T-helper 1 cell treated with Interleukin-12 subunit alpha and Interleukin-12 subunit beta and Interleukin-4 antibody, amounts not matched to agents 30 μg/mL and 1 μg/mL, for 36 hours (primary cell): Measurements from ENCODE around the gene MMAB.

Source experiments
- H3K27ac Mint-ChIP-seq: one replicate; pipeline ENCODE4 v1.8.0; 2021; ENCODE audit warnings: mild to moderate bottlenecking, mixed read lengths
- H3K27me3 Mint-ChIP-seq: one replicate; pipeline ENCODE4 v1.8.0; 2021; ENCODE audit warnings: low read depth, mixed read lengths
- H3K36me3 Mint-ChIP-seq: one replicate; pipeline ENCODE4 v1.8.0; 2021; ENCODE audit warnings: low read depth, mixed read lengths
- H3K4me1 Mint-ChIP-seq: one replicate; pipeline ENCODE4 v1.8.0; 2021; ENCODE audit warnings: low read depth, mixed read lengths
- H3K4me3 Mint-ChIP-seq: one replicate; pipeline ENCODE4 v1.8.0; 2021; ENCODE audit warnings: mild to moderate bottlenecking, moderate library complexity, mixed read lengths
- H3K9me3 Mint-ChIP-seq: one replicate; pipeline ENCODE4 v1.8.0; 2021; ENCODE audit warnings: mixed read lengths

Gene MMAB

DNA sequence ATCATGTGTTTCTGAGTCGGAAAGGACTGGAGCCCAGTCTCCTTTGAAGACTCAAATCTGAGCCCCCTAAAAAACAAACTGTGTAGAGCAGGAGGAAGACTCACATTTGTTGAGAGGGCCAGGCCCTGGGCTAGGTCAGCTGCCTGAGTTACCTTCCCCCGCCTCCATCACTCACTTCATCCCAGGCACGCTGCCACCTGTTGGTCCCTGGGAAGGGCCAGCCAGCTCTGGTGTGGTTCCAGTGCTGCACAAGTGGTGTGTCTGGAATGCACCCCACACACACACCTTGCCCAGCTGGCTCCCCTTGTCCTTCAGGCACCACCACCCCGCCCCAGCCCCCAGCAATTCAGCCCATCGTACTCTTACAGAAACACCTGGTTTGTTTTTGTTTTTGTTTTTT lies 9.3 kb upstream of the MMAB start:
- Mint-ChIP-seq H3K9me3 (no peaks in the 10 kb centered on the region), H3K4me1 (no peaks in the 10 kb centered on the region), H3K27ac (no peak overlapping the region), H3K4me3 (no peak overlapping the region), H3K36me3 (peaks cover 17% of the 10 kb centered on the region), H3K27me3 (no peaks in the 10 kb centered on the region)

DNA sequence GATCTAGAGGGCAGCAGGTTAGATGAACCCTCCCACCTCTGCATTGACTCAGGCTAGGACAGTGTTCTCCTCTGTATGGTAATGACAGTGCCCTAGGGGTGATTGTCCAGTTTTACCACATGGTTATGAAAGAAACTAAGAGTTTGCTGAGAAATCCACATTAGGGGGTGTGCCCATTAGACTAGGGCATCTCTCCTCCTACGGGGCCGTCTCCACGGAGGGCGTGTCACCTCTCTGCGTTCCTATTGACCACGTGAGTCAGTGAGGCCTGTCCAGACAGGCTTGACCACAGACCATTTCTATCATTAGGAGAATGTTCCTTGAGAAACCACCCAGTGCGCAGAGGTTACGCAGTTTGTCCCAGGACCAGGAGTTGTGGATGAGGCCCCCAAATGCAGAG lies 8.6 kb upstream of the MMAB start:
- no peaks in the 10 kb centered on the region for H3K4me1 Mint-ChIP-seq
- H3K9me3 Mint-ChIP-seq = no peaks in the 10 kb centered on the region
- H3K27me3 Mint-ChIP-seq = no peaks in the 10 kb centered on the region
- H3K27ac Mint-ChIP-seq = no peak overlapping the region
- no peak overlapping the region for H3K4me3 Mint-ChIP-seq
- peaks cover 18% of the 10 kb centered on the region for H3K36me3 Mint-ChIP-seq

DNA sequence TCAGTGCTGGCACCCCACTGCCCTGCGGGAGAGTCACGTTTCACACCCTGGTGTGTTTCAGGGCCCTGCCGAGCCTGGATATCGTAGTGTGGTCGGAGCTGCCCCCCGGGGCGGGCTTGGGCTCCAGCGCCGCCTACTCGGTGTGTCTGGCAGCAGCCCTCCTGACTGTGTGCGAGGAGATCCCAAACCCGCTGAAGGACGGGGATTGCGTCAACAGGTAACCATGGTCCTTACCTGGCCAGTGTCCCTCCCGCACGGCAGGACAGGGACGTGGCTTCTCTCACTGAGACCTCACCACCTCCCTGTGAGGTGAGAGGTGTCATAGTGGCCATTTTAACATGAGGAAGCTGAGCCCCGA lies 8.0 kb upstream of the MMAB start:
- no peak overlapping the region for H3K27ac Mint-ChIP-seq
- no peaks in the 10 kb centered on the region for H3K4me1 Mint-ChIP-seq
- H3K9me3 Mint-ChIP-seq = no peaks in the 10 kb centered on the region
- H3K27me3 Mint-ChIP-seq = no peaks in the 10 kb centered on the region
- no peak overlapping the region for H3K4me3 Mint-ChIP-seq
- H3K36me3 Mint-ChIP-seq = peaks cover 21% of the 10 kb centered on the region

DNA sequence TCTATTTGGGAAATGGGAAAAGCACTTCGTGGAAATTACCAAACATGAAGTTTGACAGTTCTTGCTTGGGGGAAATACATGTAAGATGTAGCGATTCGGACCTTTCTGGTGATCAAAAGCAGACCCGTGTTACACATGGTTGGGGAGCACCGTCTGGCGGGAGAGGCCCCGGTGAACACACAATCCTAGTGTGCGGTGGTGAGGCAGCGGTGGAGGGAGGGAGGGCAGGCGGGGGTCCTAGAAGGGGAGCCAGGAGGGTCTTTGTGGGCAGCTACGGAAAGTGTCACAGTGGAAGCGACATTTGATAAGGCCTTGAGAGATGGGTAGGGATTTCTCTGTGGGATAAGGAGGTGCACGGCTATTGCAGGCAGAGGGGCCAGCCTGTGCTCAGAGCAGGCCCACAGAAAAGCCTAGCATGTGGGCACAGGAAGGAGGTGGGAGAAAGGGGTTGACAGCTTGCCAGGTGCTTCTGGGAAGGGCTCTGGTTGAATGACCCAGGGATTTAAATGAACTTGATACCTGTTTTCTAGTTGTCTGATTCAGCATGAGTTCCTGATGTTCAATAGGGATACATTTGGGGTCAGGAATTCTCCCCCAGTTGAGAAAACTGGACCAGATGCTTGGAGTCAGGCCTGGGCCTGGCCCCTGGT lies 7.5 kb upstream of the MMAB start:
- H3K4me1 Mint-ChIP-seq = no peaks in the 10 kb centered on the region
- H3K27me3 Mint-ChIP-seq = no peaks in the 10 kb centered on the region
- H3K36me3 Mint-ChIP-seq = peaks cover 23% of the 10 kb centered on the region
- H3K4me3 Mint-ChIP-seq = no peak overlapping the region
- H3K27ac Mint-ChIP-seq = no peak overlapping the region
- no peaks in the 10 kb centered on the region for H3K9me3 Mint-ChIP-seq

DNA sequence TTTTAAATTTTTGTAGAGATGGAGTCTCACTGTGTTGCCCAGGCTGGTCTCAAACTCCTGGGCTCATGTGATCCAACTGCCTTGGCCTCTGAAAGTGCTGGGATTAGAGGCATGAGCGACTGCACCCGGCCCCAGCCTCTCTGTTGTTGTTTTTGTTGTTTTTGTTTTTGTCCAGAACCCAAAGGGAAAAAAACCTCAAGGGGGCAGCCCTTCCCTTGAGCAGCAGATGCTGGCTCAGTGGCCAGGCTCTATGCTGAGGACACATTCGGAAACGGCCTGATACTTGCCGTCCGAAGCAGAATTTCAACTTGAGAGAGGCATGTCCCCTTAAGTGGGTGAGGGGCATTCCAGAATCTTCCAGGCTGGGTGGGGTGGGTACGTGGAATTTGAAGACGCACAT lies 7.0 kb upstream of the MMAB start:
- H3K36me3 Mint-ChIP-seq = peaks cover 23% of the 10 kb centered on the region

DNA sequence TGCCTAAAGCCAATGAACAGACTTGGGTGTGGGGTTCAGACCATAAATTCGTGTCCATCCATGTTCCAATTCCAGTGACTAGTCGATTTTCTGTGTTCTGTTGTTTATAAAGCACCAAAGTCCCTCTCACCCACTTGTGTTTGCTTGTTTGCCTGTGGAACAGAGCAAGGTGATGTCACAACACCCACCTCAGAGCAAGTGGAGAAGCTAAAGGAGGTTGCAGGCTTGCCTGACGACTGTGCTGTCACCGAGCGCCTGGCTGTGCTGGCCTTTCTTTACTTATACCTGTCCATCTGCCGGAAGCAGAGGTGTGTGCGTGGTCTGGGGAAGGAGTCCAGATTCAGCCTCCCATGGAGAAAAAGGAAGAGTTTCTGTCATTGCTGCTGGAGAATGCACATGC lies 6.3 kb upstream of the MMAB start:
- Mint-ChIP-seq H3K9me3 (no peaks in the 10 kb centered on the region), H3K36me3 (peaks cover 26% of the 10 kb centered on the region), H3K4me1 (peaks cover 4% of the 10 kb centered on the region), H3K27me3 (no peaks in the 10 kb centered on the region), H3K4me3 (no peak overlapping the region), H3K27ac (no peak overlapping the region)

More for the DNA sequence above, 7.0 kb upstream of the MMAB start:
- Mint-ChIP-seq H3K4me3 (no peak overlapping the region), H3K9me3 (no peaks in the 10 kb centered on the region), H3K4me1 (no peaks in the 10 kb centered on the region), H3K27ac (no peak overlapping the region), H3K27me3 (no peaks in the 10 kb centered on the region)

DNA sequence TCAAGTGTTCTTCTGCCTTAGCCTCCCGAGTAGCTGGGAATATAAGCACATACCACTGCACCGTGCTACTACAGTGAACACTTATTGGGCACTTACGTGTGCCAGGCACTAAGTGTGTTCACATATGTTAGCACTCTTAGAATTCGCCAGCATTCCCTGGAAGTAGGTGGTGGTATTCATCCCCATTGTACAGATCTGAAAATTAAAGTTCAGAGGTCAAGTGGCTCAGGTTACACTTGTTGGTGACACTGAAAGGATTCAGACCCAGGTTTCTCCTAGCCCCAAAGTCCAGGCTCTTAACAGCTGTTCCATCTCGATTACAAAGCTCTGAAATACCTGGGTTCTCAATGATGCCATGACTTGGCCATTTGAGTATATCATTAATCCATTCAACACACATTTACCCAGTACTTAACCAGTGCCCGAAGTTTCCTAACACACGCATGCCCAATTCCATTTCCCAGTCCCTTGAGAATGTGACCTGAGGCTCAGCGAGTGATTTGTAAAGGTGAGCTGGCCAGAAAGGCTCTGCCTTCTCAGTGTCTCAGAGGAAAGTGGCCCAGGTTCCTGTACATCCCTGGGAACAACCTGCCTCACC lies 5.1 kb upstream of the MMAB start:
- Mint-ChIP-seq H3K27ac (no peak overlapping the region), H3K4me3 (no peak overlapping the region), H3K4me1 (peaks cover 12% of the 10 kb centered on the region), H3K36me3 (peaks cover 24% of the 10 kb centered on the region), H3K27me3 (no peaks in the 10 kb centered on the region), H3K9me3 (no peaks in the 10 kb centered on the region)

DNA sequence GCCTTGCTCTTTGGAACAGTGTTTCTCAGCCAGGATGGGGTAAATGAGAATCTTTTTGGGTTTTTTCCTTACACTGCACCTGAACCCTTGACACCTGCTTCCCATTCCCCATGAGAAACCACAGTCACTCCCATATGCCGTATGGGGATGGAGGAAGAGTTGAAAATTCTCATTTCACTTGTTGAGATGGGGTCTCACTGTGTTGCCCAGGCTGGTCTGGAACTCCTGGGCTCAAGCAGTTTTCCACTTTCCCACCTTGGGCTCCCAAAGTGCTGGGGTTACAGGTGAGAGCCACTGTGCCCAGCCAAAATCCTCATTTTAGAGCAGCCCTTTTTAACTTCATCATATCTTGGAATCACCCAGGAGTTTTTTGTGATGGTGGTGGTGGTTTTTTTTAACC lies 4.0 kb upstream of the MMAB start:
- no peaks in the 10 kb centered on the region for H3K9me3 Mint-ChIP-seq
- H3K36me3 Mint-ChIP-seq = peaks cover 24% of the 10 kb centered on the region
- H3K4me3 Mint-ChIP-seq = no peak overlapping the region
- no peaks in the 10 kb centered on the region for H3K27me3 Mint-ChIP-seq
- H3K4me1 Mint-ChIP-seq = peaks cover 21% of the 10 kb centered on the region
- peak overlapping the region; percentile 20 for H3K27ac Mint-ChIP-seq

DNA sequence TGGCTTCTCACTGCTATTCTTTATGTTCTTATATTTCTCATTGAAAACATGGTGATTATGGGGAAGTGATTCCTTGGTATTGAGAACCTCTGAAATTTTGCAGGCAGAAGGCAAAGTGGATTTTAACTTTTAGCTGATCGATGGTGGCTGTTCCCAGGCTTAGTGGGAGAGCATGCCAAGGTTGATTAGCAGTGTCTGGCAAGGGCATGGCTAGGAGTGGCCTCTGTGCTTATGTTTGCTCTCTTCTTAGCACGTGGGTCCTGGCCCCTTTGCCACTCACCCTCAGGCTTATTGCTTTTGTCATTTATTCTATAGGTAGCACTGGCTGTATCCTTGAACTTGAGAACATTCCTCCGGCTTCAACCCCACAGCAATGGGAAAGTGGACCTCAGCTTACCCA lies 2.4 kb upstream of the MMAB start:
- H3K4me1 Mint-ChIP-seq = peaks cover 22% of the 10 kb centered on the region
- no peaks in the 10 kb centered on the region for H3K27me3 Mint-ChIP-seq
- no peak overlapping the region for H3K4me3 Mint-ChIP-seq
- no peaks in the 10 kb centered on the region for H3K9me3 Mint-ChIP-seq
- H3K27ac Mint-ChIP-seq = no peak overlapping the region
- peaks cover 24% of the 10 kb centered on the region for H3K36me3 Mint-ChIP-seq

DNA sequence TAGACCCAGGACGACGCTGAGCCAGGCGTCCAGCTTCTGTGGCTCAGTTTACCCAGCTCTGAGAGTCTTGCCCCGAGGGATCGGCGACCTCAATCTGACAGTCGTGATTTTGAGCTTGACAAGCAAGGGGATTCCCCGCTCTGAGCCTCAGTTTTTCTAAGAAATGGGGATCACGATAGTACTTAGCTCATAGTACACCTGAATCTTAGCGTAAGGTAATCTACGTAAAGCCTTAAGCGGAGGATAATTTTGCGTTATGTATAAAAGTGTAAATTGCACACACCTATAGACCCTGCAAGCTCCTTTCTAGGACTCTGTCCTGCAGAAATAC lies 575 bp upstream of the MMAB start:
- peak overlapping the region; percentile 94 for H3K4me3 Mint-ChIP-seq
- H3K27ac Mint-ChIP-seq = peak overlapping the region; percentile 93
- peaks cover 22% of the 10 kb centered on the region for H3K4me1 Mint-ChIP-seq
- H3K9me3 Mint-ChIP-seq = no peaks in the 10 kb centered on the region
- H3K27me3 Mint-ChIP-seq = no peaks in the 10 kb centered on the region
- peaks cover 20% of the 10 kb centered on the region for H3K36me3 Mint-ChIP-seq

DNA sequence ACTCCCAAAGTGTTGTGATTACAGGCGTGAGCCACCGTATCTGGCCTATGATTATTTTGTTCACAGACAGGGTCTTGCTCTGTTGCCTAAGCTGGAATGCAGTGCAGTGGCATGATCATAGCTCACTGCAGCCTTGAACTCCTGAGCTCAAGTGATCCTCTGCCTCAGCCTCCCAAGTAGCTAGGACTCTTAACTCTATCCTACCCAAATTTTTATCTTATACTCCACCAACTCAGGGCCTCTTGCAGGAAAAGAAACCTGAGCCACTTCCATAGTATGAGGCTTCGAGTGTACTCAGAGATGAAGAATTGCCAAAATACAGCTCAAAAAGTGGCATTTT lies 828 bp downstream of the MMAB start:
- Mint-ChIP-seq H3K27me3 (no peaks in the 10 kb centered on the region), H3K27ac (peak overlapping the region; percentile 93), H3K9me3 (no peaks in the 10 kb centered on the region), H3K4me1 (peaks cover 22% of the 10 kb centered on the region), H3K36me3 (peaks cover 16% of the 10 kb centered on the region), H3K4me3 (peak overlapping the region; percentile 94)

DNA sequence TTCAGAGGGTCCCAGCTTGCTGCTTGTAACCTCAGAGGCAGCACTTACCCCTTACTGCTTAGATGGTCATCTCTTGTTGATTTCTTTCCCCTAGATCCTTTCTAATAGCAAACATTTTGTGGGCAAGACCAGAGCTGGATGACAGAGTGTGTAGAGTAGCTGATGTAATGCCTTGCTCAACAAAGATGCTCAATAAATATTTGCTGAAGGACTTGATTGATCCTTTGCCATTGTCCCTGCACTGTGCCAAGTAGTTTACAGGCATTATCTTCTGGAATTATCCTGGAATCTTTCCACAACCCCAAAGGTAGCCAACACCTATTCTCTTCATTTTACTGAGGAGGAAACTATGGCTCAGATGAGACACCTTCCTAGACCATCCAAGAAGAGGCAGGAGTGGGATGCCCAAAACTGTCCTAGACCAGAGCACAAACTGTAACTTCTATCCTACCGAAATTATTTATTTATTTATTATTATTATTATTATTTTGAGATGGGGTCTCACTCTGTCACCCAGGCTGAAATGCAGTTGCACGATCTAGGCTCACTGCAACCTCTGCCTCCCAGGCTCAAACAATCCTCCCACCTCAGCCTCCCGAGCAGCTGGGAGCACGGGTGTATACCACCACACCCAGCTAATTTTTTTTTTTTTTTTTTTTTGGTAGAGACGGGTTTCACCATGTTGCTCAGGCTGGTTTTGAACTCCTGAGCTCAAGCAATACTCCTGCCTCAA lies 1.4 kb downstream of the MMAB start:
- H3K36me3 Mint-ChIP-seq = peaks cover 13% of the 10 kb centered on the region
- H3K27me3 Mint-ChIP-seq = no peaks in the 10 kb centered on the region
- H3K4me1 Mint-ChIP-seq = peaks cover 22% of the 10 kb centered on the region
- peak overlapping the region; percentile 47 for H3K27ac Mint-ChIP-seq
- no peaks in the 10 kb centered on the region for H3K9me3 Mint-ChIP-seq
- no peak overlapping the region for H3K4me3 Mint-ChIP-seq

DNA sequence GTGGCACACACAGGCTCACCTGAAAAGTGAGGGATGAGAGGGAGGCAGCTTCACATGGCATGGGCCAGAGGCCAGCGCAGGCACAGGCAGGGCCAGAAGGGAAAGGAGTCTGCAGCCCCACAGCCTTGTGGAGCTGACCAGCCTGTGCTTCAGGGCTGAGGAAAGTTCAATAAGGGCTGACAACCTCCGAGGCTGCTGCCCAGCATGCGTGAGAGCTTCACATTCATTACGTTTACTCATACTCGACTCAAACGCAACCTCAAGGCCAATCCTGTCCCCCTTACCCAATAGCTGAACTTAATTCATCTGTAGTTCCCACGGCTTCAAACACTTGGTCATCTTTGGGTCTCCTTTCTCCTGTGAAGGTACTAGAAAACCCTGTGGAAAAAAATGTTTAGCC lies 4.8 kb downstream of the MMAB start:
- Mint-ChIP-seq H3K4me1 (peaks cover 11% of the 10 kb centered on the region), H3K27ac (no peak overlapping the region), H3K27me3 (no peaks in the 10 kb centered on the region), H3K4me3 (no peak overlapping the region), H3K36me3 (peaks cover 8% of the 10 kb centered on the region), H3K9me3 (no peaks in the 10 kb centered on the region)

DNA sequence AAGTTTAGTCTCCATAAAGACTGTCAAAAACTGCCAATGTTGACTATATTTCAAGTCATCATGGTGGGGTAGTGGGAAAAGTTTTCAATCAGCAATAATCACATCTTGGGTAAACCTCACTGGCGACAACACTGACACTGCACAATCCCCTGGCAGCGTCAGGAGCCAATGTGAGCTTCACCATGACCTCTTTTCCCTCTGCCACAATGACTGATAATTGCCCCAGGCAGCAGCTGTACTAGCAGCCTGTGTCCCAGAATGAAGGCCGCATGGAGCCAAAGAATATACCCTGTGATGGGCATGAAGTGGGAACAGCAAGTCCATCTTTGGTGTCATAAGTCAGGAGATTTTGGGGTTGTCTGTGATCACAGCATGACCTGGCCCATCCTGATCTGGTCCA lies 5.3 kb downstream of the MMAB start:
- no peaks in the 10 kb centered on the region for H3K9me3 Mint-ChIP-seq
- no peak overlapping the region for H3K4me3 Mint-ChIP-seq
- no peaks in the 10 kb centered on the region for H3K27me3 Mint-ChIP-seq
- peaks cover 8% of the 10 kb centered on the region for H3K4me1 Mint-ChIP-seq
- no peak overlapping the region for H3K27ac Mint-ChIP-seq
- H3K36me3 Mint-ChIP-seq = peaks cover 8% of the 10 kb centered on the region

DNA sequence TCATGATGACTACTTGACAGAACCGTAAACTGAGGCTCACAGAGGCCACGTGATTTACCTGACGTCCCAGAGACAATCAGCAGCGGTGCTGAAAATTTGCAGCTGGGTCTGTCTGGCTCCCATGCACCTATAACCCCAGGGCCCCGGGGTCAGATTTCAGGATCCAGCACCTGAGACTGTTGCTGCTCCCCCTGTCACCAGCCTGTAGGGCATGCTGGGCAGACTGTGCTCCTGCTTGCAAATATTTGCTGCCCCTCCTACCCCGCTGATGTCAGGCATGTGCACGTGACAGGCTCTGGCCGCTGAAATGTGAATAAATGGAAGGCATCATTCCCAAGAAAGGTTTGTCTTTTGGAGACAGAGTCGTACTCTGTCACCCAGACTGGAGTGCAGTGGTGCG lies 6.0 kb downstream of the MMAB start:
- Mint-ChIP-seq H3K4me1 (peaks cover 2% of the 10 kb centered on the region), H3K27me3 (no peaks in the 10 kb centered on the region), H3K27ac (no peak overlapping the region), H3K9me3 (peaks cover 4% of the 10 kb centered on the region), H3K36me3 (peaks cover 12% of the 10 kb centered on the region), H3K4me3 (no peak overlapping the region)
